PC-3 (cell line): ENCODE data around the gene ISYNA1. TPM values are rescaled to one million over a fixed set of nuclear protein-coding genes. Genes with fewer than 3 reads are reported as not detected.

Source experiments
- ATAC-seq: fragments of 200-7000 bp; cut with Tn5 transposase; 2 replicates; pipeline ENCODE4 v1.9.1; 2020; ENCODE audit warnings: mild to moderate bottlenecking, moderate library complexity
- BruUV-seq: library from RNA; stranded (reverse); fragments of 400-500 nt; replicated peaks from 2 replicates; lab custom pipeline; 2021; lab: Mats Ljungman, UMichigan
- CTCF ChIA-PET: fragments of 300-600 bp; sonication (Branson Sonifier 250); formaldehyde crosslinking; loops from one replicate; lab custom pipeline; 2022; ENCODE audit warnings: antibody characterized with exemption; lab: Charles Lee
- POLR2A ChIA-PET: fragments of 300-600 bp; sonication (Branson Sonifier 250); formaldehyde crosslinking; loops from one replicate; lab custom pipeline; 2022; ENCODE audit warnings: antibody characterized with exemption; ENCODE audit not compliant: unreplicated experiment; lab: Charles Lee
- DNase-seq: peaks from one replicate; pipeline ENCODE4 v3.0.0-alpha.2; 2015
- H2AFZ ChIP-seq: fragments of 300-600 bp; sonication (generic); 2 replicates; pipeline ENCODE4 v1.6.0; 2016; ENCODE audit warnings: antibody characterized with exemption, low read length
- H3F3A ChIP-seq: fragments of 300-600 bp; sonication (generic); one replicate; pipeline ENCODE4 v1.6.0; 2017; ENCODE audit warnings: antibody characterized with exemption, low read length, control low read depth, mild to moderate bottlenecking; ENCODE audit not compliant: unreplicated experiment
- H3K27ac ChIP-seq: fragments of 300-600 bp; sonication (generic); 2 replicates; pipeline ENCODE4 v1.5.1; 2016; ENCODE audit warnings: mild to moderate bottlenecking, low read length
- H3K27me3 ChIP-seq: fragments of 300-600 bp; sonication (generic); 2 replicates; pipeline ENCODE4 v1.6.1; 2016; ENCODE audit warnings: low read length, mixed read lengths
- H3K36me3 ChIP-seq: fragments of 300-600 bp; sonication (generic); 2 replicates; pipeline ENCODE4 v1.6.1; 2016; ENCODE audit warnings: low read depth, mixed run types, low read length, mixed read lengths
- H3K4me1 ChIP-seq: fragments of 300-600 bp; sonication (generic); 2 replicates; pipeline ENCODE4 v1.5.1; 2016; ENCODE audit warnings: low read length; ENCODE audit not compliant: insufficient read depth
- H3K4me2 ChIP-seq: fragments of 300-600 bp; sonication (generic); 2 replicates; pipeline ENCODE4 v1.6.0; 2016; ENCODE audit warnings: low read length
- H3K4me3 ChIP-seq: fragments of 300-600 bp; sonication (generic); 2 replicates; pipeline ENCODE4 v1.5.1; 2016; ENCODE audit warnings: mild to moderate bottlenecking, low read length, mixed read lengths
- H3K79me2 ChIP-seq: fragments of 300-600 bp; sonication (generic); 2 replicates; pipeline ENCODE4 v1.6.1; 2017; ENCODE audit warnings: low read length, mixed read lengths
- H3K9ac ChIP-seq: fragments of 300-600 bp; sonication (generic); 2 replicates; pipeline ENCODE4 v1.6.0; 2016; ENCODE audit warnings: mild to moderate bottlenecking, low read length
- H3K9me2 ChIP-seq: fragments of 300-600 bp; sonication (generic); replicated peaks from 2 replicates; pipeline ENCODE4 v1.6.1; 2016; ENCODE audit warnings: mixed run types, low read length, mixed read lengths
- H3K9me3 ChIP-seq: fragments of 300-600 bp; sonication (generic); 2 replicates; pipeline ENCODE4 v1.6.1; 2016; ENCODE audit warnings: low read length, mixed read lengths
- H4K20me1 ChIP-seq: fragments of 300-600 bp; sonication (generic); 2 replicates; pipeline ENCODE4 v1.6.1; 2016; ENCODE audit warnings: low read length, mixed read lengths
- CTCF ChIP-seq: fragments of 300-600 bp; sonication (generic); conservative IDR thresholded peaks from 2 replicates; pipeline ENCODE4 v1.5.1; 2017; ENCODE audit warnings: antibody characterized with exemption, low read depth, mild to moderate bottlenecking, low read length
- EZH2 ChIP-seq: fragments of 300-600 bp; sonication (generic); IDR thresholded peaks from one replicate; pipeline ENCODE4 v1.6.1; 2017; ENCODE audit warnings: antibody characterized with exemption, mild to moderate bottlenecking, low read length; ENCODE audit not compliant: unreplicated experiment
- EZH2phosphoT487 ChIP-seq: fragments of 300-600 bp; sonication (generic); IDR thresholded peaks from 2 replicates; pipeline ENCODE4 v1.6.1; 2018; ENCODE audit warnings: mild to moderate bottlenecking, antibody characterized with exemption, low read length, borderline replicate concordance
- intact Hi-C: fragments of 100-400 bp; cut with micrococcal nuclease; formaldehyde crosslinking; loops from 2 replicates; pipeline ENCODE4 v1.9.0; 2023
- total RNA-seq: library from RNA; depleted of rRNA; stranded (reverse); fragments of >200 nt; gene quantifications from 2 replicates; pipeline ENCODE4 v1.2.3, GENCODE V29; 2014

Gene ISYNA1
- total RNA-seq, 1 experiment from 2014 or later = 19.4 TPM

DNA sequence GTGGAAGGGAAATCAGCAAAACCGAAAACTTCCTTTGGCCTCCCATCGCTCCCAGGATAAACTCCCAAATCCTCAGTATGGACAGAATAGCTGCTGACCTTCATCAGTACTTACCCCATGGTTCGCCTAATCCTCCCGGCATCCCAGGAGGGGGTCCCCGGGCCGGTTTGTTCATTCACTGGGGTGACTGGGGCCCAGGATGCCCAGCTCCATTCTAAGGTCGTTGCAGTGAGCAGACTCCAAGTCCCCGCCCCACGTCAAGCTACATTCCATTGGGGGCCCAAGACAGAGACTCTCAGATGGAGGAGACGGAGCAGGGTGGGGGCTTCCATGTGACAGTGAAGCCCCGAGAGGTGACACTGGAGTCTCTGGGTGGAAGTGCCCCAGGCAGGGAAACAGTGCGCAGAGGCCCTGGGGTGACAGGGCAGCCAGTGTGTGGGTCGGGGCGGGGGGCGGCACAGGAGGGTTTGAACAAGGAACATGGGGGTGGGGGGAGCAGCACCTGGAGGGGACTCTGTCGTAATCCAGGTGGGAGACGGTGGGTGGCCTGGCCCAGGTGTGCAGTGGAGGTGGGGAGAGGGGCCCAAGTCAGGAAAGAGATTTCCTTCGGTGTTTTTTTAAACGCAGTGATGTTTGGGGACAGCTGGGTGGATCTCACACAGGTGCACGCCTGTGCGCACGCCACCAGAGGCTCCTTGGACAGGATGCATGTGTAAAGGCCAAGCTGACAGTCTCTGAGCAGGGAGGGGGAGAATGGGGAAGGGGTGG lies 13.6 kb downstream of the ISYNA1 start:
- H3K9ac ChIP-seq = no peak overlapping the region
- no peaks in the 10 kb centered on the region for H3K27me3 ChIP-seq
- H2AFZ ChIP-seq = no peak overlapping the region
- intact Hi-C loops = no loop called here
- H3K79me2 ChIP-seq = peaks cover 51% of the 10 kb centered on the region
- H4K20me1 ChIP-seq = peaks cover 11% of the 10 kb centered on the region; the same call in 1 of the 2 replicates
- H3K9me3 ChIP-seq = no peaks in the 10 kb centered on the region
- H3K36me3 ChIP-seq = no peaks in the 10 kb centered on the region
- ChIA-PET POLR2A (no interaction called here), CTCF (interaction anchor here (0.6 kb wide), 1 partner anchor 72 kb away, joined by 4 read pairs; no protein-coding TSS in a partner anchor)
- H3K4me3 ChIP-seq = no peak overlapping the region
- H3K4me2 ChIP-seq = no peak overlapping the region
- no peak for DNase-seq
- ATAC-seq = no peak
- no peaks in the 10 kb centered on the region for H3K9me2 ChIP-seq
- no peak overlapping the region for H3K27ac ChIP-seq
- TF ChIP-seq EZH2 = no peak
- no peak for TF ChIP-seq EZH2phosphoT487
- TF ChIP-seq CTCF = no peak
- BruUV-seq = no TSS peak
- peaks cover 13% of the 10 kb centered on the region for H3K4me1 ChIP-seq
- H3F3A ChIP-seq = no peaks in the 10 kb centered on the region

DNA sequence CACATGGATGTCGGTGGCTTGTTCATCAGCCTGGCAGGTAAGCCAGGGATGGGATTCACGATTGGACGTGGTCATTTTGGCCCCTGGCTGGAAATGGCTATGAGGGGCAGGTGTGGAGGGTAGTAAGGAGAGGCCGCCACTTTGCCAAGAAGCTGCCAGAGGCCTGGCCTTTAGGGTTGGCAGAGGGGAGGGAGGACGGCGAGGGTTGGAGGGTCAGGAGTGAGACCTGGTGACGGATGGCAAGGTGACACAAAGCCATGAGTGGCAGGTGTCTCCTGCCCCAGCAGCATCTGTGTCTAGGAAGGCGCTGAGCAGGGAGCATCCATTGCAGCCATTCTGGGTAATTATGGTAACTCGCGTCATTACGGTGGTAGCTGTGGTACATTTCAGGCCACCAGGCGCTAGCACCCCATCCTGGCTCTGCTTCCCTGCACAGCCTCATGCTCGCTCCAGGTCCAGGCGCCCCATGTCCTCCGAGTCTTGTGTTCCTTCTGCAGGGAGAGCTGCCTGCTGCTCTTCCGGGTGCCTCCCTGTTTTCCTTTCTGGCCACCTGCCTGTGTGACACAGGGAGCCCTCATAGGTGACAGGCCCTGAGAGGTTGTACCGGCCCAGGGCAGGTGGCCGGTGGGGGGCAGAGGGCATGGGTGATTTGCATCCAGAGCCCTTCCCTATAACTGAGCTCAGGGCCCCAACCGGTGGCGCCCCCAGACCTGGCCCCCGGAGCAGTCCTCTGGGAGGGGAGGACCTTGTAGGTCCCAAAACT lies 14.5 kb downstream of the ISYNA1 start:
- POLR2A ChIA-PET = no interaction called here
- H3K4me2 ChIP-seq = no peak overlapping the region
- no peaks in the 10 kb centered on the region for H3K27me3 ChIP-seq
- peaks cover 11% of the 10 kb centered on the region; the same call in 1 of the 2 replicates for H4K20me1 ChIP-seq
- no peaks in the 10 kb centered on the region for H3F3A ChIP-seq
- H3K36me3 ChIP-seq = no peaks in the 10 kb centered on the region
- ATAC-seq (no peak), DNase-seq (no peak)
- BruUV-seq = no TSS peak
- no peaks in the 10 kb centered on the region for H3K9me3 ChIP-seq
- H3K9me2 ChIP-seq = no peaks in the 10 kb centered on the region
- peaks cover 51% of the 10 kb centered on the region for H3K79me2 ChIP-seq
- no peak overlapping the region for H3K9ac ChIP-seq
- no peak overlapping the region for H3K4me3 ChIP-seq
- peaks cover 19% of the 10 kb centered on the region for H3K4me1 ChIP-seq
- intact Hi-C loops = no loop called here
- no peak overlapping the region for H2AFZ ChIP-seq
- CTCF ChIA-PET = interaction anchor here (0.6 kb wide), 1 partner anchor 73 kb away, joined by 4 read pairs; no protein-coding TSS in a partner anchor
- H3K27ac ChIP-seq = no peak overlapping the region
- TF ChIP-seq EZH2 = no peak
- no peak for TF ChIP-seq EZH2phosphoT487
- no peak for TF ChIP-seq CTCF
